HG03469 (cell line): ENCODE measurements around the gene GLA.

Experiments
- ATAC-seq: cut with Tn5 transposase; IDR thresholded peaks from one replicate; pipeline ENCODE4 v1.9.1; 2021; ENCODE audit warnings: mild to moderate bottlenecking, moderate library complexity, moderate number of reproducible peaks; ENCODE audit not compliant: unreplicated experiment

GLA gene

DNA sequence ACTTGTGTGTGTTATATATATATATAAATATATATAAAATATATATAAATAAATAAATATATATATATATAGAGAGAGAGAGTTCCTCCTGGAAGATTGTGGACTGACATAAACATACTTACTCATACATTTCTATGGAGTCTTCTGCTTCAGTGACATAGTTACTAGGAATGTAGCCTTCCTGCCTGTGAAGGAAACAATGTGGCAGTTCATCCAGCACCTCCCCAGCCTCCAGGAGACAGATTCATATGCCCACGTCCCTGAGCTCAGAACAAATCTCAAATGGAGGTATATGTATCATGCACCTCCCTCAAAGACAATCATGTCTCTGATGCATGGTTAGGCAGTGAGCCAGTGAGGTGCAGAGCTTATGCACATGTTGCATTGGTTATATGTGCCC, 47.8 kb downstream of the GLA start:
- no peak for ATAC-seq

DNA sequence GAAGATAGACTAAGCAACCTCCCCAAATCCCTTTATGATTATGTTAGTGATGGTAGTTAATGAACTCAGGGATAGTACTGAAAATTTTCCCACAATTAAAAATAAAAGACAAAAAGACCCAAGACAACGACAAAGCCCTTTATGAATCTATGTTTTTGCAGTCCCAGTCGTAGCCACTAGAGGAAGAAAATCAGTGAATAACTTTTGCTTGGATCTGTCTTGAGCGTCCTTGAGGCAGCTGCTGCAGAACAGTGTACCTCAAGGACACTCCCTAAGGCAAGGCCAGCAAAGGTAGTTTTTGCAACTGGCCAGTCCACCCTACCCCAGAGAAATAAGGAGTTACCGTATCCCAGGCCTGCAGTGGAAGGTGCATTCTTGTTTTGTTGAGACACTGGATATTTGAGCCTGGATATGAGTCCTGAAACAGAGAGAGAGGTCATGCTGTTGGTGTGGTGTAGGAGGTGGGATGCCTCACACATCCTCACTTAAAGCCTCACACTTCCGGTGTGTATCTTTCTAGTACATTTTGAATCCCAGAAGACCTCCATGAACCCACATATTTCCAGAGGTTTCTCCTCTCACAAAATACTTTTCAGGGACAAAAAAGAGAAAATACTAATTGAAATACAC, 50.4 kb downstream of the GLA start:
- ATAC-seq: no peak

DNA sequence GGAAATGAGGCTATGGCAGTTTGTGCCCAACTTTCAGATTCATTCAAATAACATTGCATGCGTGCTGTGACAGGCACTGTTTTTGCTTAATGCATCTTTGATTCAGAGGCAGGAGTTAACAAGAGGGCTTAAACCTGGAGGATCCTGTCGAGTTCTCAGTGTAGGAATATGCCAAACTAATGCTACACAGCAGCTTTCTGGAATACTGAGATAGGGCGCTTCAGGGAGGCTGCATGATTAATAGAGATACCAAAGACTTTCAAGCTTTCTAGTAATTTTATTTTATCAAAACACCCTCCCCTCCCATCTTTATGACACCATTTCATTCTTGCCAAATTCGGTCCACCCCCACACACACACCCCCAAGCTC, 58.5 kb downstream of the GLA start:
- no peak for ATAC-seq

DNA sequence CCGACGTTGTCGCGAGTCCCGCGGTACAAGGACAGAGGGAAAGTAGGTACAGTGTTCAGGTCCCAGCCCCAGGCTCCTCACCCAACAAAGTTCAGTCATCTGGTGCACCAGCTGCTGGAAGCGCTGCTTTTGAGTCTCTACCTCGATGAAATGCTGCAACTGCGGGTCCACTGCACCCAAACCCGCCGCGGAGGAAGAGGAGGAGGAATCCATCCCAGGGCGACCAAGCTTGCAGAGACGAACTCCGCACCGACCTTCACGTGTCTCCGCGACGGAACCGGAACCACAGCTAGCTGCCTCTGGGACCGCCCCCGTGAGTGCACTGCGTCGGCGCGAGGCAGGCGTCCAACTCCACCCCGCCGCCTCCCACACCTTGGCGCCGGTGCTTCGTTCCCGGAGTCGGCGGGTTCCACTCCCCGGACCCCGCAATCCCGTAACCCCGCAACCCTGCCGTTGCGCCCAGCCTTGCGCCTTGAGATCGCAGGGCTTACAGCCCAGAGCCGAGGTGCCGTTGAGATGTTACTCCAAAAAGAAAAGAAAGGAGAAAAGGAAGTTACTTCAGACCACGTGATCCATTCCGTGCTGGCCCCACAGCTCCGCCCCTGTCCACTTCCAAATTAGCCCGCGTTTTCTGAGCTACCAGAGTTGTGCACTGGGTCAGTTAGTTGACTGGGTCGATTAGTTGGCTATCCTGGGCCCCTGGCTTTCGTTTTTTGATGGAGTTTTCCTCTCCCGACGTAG, 59.1 kb downstream of the GLA start, which contains the start of gene TIMM8A:
TIMM8A (minus strand) TSS at position 291 of the 741 bp plus-strand sequence; CDS start at position 213, 78 bp downstream.
- ATAC-seq: peak; percentile 94

DNA sequence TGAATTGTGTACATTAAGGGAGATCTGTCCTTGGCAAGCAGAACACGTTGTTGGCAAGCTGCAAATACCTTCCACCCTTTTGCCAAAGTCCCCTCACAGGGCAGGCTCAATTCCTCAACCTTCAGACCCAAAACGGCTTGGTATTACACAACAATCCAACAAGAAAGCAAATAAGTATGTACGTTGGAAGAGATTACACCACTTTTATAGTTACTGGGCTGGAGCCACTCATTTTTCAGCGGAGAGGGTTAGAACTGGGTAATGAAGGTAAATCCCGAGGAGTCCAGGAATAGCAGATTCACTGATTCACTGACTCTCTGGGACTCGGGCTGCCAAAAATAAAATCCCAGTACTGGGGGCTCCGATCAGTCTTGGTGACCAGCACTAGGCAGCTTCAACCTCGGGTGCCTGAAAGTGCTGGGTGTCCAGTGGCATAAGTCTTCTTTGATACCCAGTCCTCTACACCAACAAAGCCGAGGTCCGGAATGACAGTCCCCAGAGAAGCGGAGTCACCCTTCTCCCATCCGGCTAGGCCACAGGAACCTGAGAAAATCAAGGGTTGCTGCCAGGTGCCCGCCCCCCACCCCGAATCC, 59.8 kb downstream of the GLA start:
- no peak for ATAC-seq
